HG02759 (cell line): Measurements from ENCODE around the gene METTL14.
A peak's percentile ranks its signal among the peaks of the same experiment; 100 is the strongest.
"Not testable (repeated sequence)": the region's sequence is repeated elsewhere in the genome, so short reads cannot be mapped to it uniquely, and the experiment has no call there.

Experiments
- ATAC-seq: cut with Tn5 transposase; IDR thresholded peaks from one replicate; pipeline ENCODE4 v1.9.1; 2021; ENCODE audit warnings: mild to moderate bottlenecking, moderate library complexity; ENCODE audit not compliant: unreplicated experiment

Gene METTL14

GRCh38 chr4:118684873-118685811 lies at the start of gene METTL14:
Gene METTL14, plus strand, starts transcription at chr4:118685392. Its CDS starts 143 bp downstream, at chr4:118685535.
- peak; percentile 99 for ATAC-seq

GRCh38 chr4:118636126-118636525 lies 49.1 kb upstream of the METTL14 start:
- ATAC-seq: not testable (repeated sequence)

GRCh38 chr4:118664665-118665064 lies 20.5 kb upstream of the METTL14 start:
- not testable (repeated sequence) for ATAC-seq

GRCh38 chr4:118669220-118669619 lies 16.0 kb upstream of the METTL14 start:
- not testable (repeated sequence) for ATAC-seq

GRCh38 chr4:118670968-118671367 lies 14.2 kb upstream of the METTL14 start:
- not testable (repeated sequence) for ATAC-seq

GRCh38 chr4:118676128-118676527 lies 9.1 kb upstream of the METTL14 start:
- no peak for ATAC-seq

GRCh38 chr4:118680808-118681207 lies 4.4 kb upstream of the METTL14 start:
- ATAC-seq: no peak

GRCh38 chr4:118682928-118683327 lies 2.3 kb upstream of the METTL14 start:
- ATAC-seq: no peak

- ATAC-seq: no peak
Measured at GRCh38 chr4:118683513-118683912, 1.7 kb upstream of the METTL14 start.

GRCh38 chr4:118703118-118703517 lies 17.9 kb downstream of the METTL14 start:
- no peak for ATAC-seq

- no peak for ATAC-seq
Measured at GRCh38 chr4:118711052-118711451, 25.9 kb downstream of the METTL14 start.

- ATAC-seq: no peak
Measured at GRCh38 chr4:118712872-118713271, 27.7 kb downstream of the METTL14 start.

GRCh38 chr4:118714682-118715081 lies 29.5 kb downstream of the METTL14 start:
- no peak for ATAC-seq

GRCh38 chr4:118716304-118716703 lies 31.1 kb downstream of the METTL14 start:
- no peak for ATAC-seq

GRCh38 chr4:118718511-118719170 lies 33.4 kb downstream of the METTL14 start:
- ATAC-seq: no peak

- no peak for ATAC-seq
Measured at GRCh38 chr4:118721752-118722151, 36.6 kb downstream of the METTL14 start.

- ATAC-seq: no peak
Measured at GRCh38 chr4:118723369-118723768, 38.2 kb downstream of the METTL14 start.

- ATAC-seq: no peak
Measured at GRCh38 chr4:118727360-118727759, 42.2 kb downstream of the METTL14 start.

GRCh38 chr4:118729287-118730286 lies 44.4 kb downstream of the METTL14 start:
- no peak for ATAC-seq

- ATAC-seq: no peak
Measured at GRCh38 chr4:118730683-118731082, 45.5 kb downstream of the METTL14 start.
